Panc1 (cell line): ENCODE results near the gene TNFRSF18. TPM values are rescaled to one million over a fixed set of nuclear protein-coding genes. Genes with fewer than 3 reads are reported as not detected.

Experiments used
- ATAC-seq: fragments of 200-7000 bp; cut with Tn5 transposase; 2 replicates; pipeline ENCODE4 v1.9.1; 2020; ENCODE audit warnings: mild to moderate bottlenecking, moderate library complexity
- BruUV-seq: library from RNA; stranded (reverse); fragments of 400-500 nt; replicated peaks from 2 replicates; lab custom pipeline; 2021; lab: Mats Ljungman, UMichigan
- CTCF ChIA-PET: fragments of 300-600 bp; sonication (Branson Sonifier 250); formaldehyde crosslinking; loops from one replicate; lab custom pipeline; 2022; ENCODE audit warnings: antibody characterized with exemption; lab: Charles Lee
- POLR2A ChIA-PET: fragments of 300-600 bp; sonication (Branson Sonifier 250); formaldehyde crosslinking; loops from one replicate; lab custom pipeline; 2022; ENCODE audit warnings: antibody characterized with exemption; lab: Charles Lee
- DNase-seq: peaks from one replicate; pipeline ENCODE4 v3.0.0-alpha.2; 2010; ENCODE audit warnings: low read depth, low spot score
- H3K27ac ChIP-seq: 2 replicates; pipeline ENCODE4 v1.5.1; 2011; ENCODE audit warnings: mild to moderate bottlenecking, low read length, inconsistent platforms
- H3K27me3 ChIP-seq: fragments of 200-500 bp; sonication (Bioruptor generic); 2 replicates; pipeline ENCODE4 v1.6.0; 2014; ENCODE audit warnings: low read length, inconsistent platforms; ENCODE audit not compliant: control insufficient read depth, insufficient read depth
- H3K36me3 ChIP-seq: fragments of 200-500 bp; sonication (Bioruptor generic); 2 replicates; pipeline ENCODE4 v1.5.1; 2014; ENCODE audit warnings: inconsistent platforms, mild to moderate bottlenecking, low read length, moderate library complexity; ENCODE audit not compliant: control insufficient read depth, insufficient read depth
- H3K4me1 ChIP-seq: 2 replicates; pipeline ENCODE4 v1.5.1; 2011; ENCODE audit warnings: inconsistent platforms, mild to moderate bottlenecking, low read length, moderate library complexity; ENCODE audit not compliant: control insufficient read depth, insufficient read depth
- H3K4me3 ChIP-seq, 2 experiments: 2 replicates each; pipeline ENCODE4 v1.5.1; 2011 to 2012; ENCODE audit warnings: low read depth in 2 of 2, low read length in 2 of 2, mild to moderate bottlenecking in 2 of 2, inconsistent platforms in 1 of 2, moderate library complexity in 1 of 2
- H3K9me3 ChIP-seq: fragments of 200-500 bp; sonication (Bioruptor generic); 2 replicates; pipeline ENCODE4 v1.5.1; 2014; ENCODE audit warnings: low read depth, mild to moderate bottlenecking, inconsistent platforms, low read length, moderate library complexity; ENCODE audit not compliant: control insufficient read depth, insufficient read depth
- POLR2AphosphoS5 ChIP-seq: IDR thresholded peaks from 2 replicates; pipeline ENCODE4 v1.6.1; 2012; ENCODE audit warnings: mild to moderate bottlenecking, low read depth, low read length, moderate library complexity
- SIN3A ChIP-seq: IDR thresholded peaks from 2 replicates; pipeline ENCODE4 v1.6.1; 2012; ENCODE audit warnings: low read depth, mild to moderate bottlenecking, low read length, moderate library complexity, borderline replicate concordance; ENCODE audit not compliant: insufficient read depth
- TCF7L2 ChIP-seq: IDR thresholded peaks from 2 replicates; pipeline ENCODE4 v1.6.1; 2011; ENCODE audit warnings: mild to moderate bottlenecking, low read depth, low read length, inconsistent platforms
- in situ Hi-C: cut with HindIII; loops from 2 replicates; pipeline ENCODE4 v1.10.0; 2016; ENCODE audit warnings: low sequenced_read_pairs, low pct_unique_long_range_greater_than_20kb
- intact Hi-C: fragments of 100-400 bp; cut with micrococcal nuclease; formaldehyde crosslinking; loops from one replicate; pipeline ENCODE4 v1.10.0; 2022; ENCODE audit not compliant: unreplicated experiment
- total RNA-seq: library from RNA; stranded (reverse); gene quantifications from one replicate; pipeline ENCODE4 v1.2.1, GENCODE V29; 2021; ENCODE audit not compliant: unreplicated experiment
- TF ChIP-seq, protein P1 (sequence below): fragments of 450-650 bp; IDR thresholded peaks from 2 replicates; pipeline ENCODE4 v1.5.1; 2017; ENCODE audit warnings: mild to moderate bottlenecking
- TF ChIP-seq, protein P2 (sequence below), 2 experiments: IDR thresholded peaks; 2 replicates each; pipeline ENCODE4 v1.6.1; 2011 to 2012; ENCODE audit warnings: low read depth in 2 of 2, control low read depth in 1 of 2, low read length in 1 of 2, mild to moderate bottlenecking in 1 of 2, moderate library complexity in 1 of 2; ENCODE audit not compliant: insufficient read depth in 1 of 2

Gene TNFRSF18
- total RNA-seq, 1 experiment from 2014 or later: 4.3 TPM

DNA sequence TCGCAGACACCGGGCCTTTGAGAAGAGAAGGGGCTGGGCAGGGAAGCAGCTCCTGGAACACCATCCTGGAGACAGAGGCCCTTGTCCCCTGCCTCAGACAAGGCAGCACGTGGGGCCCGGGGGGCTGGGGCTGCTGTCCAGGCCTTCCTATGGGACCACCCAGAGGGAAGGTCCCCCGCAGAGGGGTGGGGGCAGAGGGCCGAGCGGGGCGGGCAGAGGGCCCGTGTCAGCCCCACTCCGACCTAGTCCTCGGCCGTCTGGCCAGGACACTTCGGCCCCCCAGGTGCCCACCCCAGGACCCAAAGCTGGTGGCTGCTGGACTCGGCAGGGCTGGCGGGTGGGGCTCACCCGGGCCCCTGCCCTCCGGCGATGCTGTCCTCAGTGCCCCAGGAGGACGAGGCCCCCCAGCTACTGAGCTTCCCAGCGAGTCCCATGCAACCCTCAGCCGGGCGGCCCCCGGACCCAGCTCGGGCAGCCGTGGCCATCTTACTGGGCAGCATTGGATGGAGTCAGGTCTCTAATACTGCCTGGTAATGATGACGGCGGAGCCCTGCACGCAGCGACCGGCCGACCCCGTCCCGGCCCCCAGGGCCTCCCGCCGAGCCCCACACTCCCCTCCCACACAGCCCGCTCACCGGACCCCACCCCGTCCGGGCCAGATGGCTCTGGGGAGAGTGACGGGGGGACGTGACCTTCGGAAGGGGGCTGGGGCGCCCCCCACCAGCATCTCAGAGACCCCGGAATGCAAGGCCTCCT lies 39.6 kb downstream of the TNFRSF18 start:
- intact Hi-C loops: no loop called here
- DNase-seq (no peak), ATAC-seq (no peak)
- ChIA-PET CTCF (no interaction called here), POLR2A (no interaction called here)
- in situ Hi-C loops: no loop called here
- H3K9me3 ChIP-seq: no peaks in the 10 kb centered on the region
- H3K27ac ChIP-seq: no peak overlapping the region
- no peaks in the 10 kb centered on the region for H3K27me3 ChIP-seq
- BruUV-seq: no TSS peak
- H3K36me3 ChIP-seq: no peaks in the 10 kb centered on the region
- no peak for TF ChIP-seq TCF7L2
- no peak for TF ChIP-seq POLR2AphosphoS5
- TF ChIP-seq, protein P1, sequence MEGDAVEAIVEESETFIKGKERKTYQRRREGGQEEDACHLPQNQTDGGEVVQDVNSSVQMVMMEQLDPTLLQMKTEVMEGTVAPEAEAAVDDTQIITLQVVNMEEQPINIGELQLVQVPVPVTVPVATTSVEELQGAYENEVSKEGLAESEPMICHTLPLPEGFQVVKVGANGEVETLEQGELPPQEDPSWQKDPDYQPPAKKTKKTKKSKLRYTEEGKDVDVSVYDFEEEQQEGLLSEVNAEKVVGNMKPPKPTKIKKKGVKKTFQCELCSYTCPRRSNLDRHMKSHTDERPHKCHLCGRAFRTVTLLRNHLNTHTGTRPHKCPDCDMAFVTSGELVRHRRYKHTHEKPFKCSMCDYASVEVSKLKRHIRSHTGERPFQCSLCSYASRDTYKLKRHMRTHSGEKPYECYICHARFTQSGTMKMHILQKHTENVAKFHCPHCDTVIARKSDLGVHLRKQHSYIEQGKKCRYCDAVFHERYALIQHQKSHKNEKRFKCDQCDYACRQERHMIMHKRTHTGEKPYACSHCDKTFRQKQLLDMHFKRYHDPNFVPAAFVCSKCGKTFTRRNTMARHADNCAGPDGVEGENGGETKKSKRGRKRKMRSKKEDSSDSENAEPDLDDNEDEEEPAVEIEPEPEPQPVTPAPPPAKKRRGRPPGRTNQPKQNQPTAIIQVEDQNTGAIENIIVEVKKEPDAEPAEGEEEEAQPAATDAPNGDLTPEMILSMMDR: no peak
- H3K4me3 ChIP-seq: no peak overlapping the region
- no peaks in the 10 kb centered on the region for H3K4me1 ChIP-seq

DNA sequence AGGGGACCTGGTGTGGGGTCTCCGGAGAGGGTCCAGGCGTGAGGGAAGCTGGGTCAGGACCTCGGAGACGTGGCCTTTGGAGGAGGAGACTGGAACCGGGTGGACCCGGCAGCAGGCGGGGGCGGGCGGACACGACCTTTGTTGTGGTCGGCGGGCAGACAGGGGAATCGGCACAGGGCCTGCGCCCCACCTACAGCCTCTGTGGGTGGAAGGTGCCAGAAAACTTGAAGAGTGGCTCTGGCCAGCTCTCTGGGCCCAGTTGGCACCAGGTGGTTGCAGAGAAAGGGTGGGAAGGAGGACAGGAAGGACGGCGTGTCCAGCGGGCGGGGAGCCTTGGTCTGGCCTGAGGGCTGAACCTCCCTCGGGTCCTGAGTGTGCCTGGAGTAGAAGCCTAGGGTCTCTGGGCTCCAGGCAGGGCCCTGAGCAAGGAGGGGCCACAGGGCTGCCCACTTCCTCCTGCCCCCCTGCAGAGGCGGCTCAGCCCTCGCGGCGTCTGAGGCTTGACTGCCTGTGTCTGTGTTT lies 40.4 kb downstream of the TNFRSF18 start:
- DNase-seq (no peak), ATAC-seq (no peak)
- no peak for TF ChIP-seq POLR2AphosphoS5
- TF ChIP-seq, protein P1: no peak
- TF ChIP-seq SIN3A: no peak
- TF ChIP-seq, protein P2, sequence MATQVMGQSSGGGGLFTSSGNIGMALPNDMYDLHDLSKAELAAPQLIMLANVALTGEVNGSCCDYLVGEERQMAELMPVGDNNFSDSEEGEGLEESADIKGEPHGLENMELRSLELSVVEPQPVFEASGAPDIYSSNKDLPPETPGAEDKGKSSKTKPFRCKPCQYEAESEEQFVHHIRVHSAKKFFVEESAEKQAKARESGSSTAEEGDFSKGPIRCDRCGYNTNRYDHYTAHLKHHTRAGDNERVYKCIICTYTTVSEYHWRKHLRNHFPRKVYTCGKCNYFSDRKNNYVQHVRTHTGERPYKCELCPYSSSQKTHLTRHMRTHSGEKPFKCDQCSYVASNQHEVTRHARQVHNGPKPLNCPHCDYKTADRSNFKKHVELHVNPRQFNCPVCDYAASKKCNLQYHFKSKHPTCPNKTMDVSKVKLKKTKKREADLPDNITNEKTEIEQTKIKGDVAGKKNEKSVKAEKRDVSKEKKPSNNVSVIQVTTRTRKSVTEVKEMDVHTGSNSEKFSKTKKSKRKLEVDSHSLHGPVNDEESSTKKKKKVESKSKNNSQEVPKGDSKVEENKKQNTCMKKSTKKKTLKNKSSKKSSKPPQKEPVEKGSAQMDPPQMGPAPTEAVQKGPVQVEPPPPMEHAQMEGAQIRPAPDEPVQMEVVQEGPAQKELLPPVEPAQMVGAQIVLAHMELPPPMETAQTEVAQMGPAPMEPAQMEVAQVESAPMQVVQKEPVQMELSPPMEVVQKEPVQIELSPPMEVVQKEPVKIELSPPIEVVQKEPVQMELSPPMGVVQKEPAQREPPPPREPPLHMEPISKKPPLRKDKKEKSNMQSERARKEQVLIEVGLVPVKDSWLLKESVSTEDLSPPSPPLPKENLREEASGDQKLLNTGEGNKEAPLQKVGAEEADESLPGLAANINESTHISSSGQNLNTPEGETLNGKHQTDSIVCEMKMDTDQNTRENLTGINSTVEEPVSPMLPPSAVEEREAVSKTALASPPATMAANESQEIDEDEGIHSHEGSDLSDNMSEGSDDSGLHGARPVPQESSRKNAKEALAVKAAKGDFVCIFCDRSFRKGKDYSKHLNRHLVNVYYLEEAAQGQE (IDR thresholded peaks at IDR 0.05; ENCODE audit: insufficient read depth in 1 of 2, low read depth in 2 of 2, low read length in 1 of 2): no peak
- no peak for TF ChIP-seq TCF7L2
- H3K4me1 ChIP-seq: no peaks in the 10 kb centered on the region
- H3K36me3 ChIP-seq: no peaks in the 10 kb centered on the region
- no peak overlapping the region for H3K4me3 ChIP-seq
- no peaks in the 10 kb centered on the region for H3K9me3 ChIP-seq
- BruUV-seq: no TSS peak
- no peaks in the 10 kb centered on the region for H3K27me3 ChIP-seq
- no peak overlapping the region for H3K27ac ChIP-seq
- in situ Hi-C loops: no loop called here
- CTCF ChIA-PET: no interaction called here
- POLR2A ChIA-PET: no interaction called here
- intact Hi-C loops: no loop called here
